ENCODE measurements around the gene CDKL4. TPM values are rescaled to one million over a fixed set of nuclear protein-coding genes. Genes with fewer than 3 reads are reported as not detected.

The CDKL4 gene
- total RNA-seq, 2 experiments from 2014 or later = 0.75 TPM; not detected in 1

GRCh38 chr2:39283561-39283960 lies 39.8 kb upstream of the CDKL4 start:
- Mint-ChIP-seq H3K27ac (no peak overlapping the region), H3K4me3 (no peak overlapping the region), H3K27me3 (no peaks in the 10 kb centered on the region), H3K9me3 (no peaks in the 10 kb centered on the region), H3K4me1 (ENCODE audit: low read depth) (no peaks in the 10 kb centered on the region), H3K36me3 (ENCODE audit: low read depth) (peaks cover 58% of the 10 kb centered on the region)
- TF ChIP-seq CTCF (IDR thresholded peaks at IDR 0.05) = no peak
- CTCF ChIA-PET = no interaction called here
- intact Hi-C loops (cut with DNase I, micrococcal nuclease) = no loop called here
- POLR2A ChIA-PET = no interaction called here
- H3K9me3 ChIP-seq (ENCODE audit: control insufficient read depth in 1 of 2, insufficient read depth in 1 of 2, low read length in 2 of 2) = no peaks in the 10 kb centered on the region
- peaks cover 28% of the 10 kb centered on the region for H3K36me3 ChIP-seq (ENCODE audit: insufficient read depth, low read length)
- H3K27me3 ChIP-seq (ENCODE audit: control insufficient read depth in 1 of 2, insufficient read depth in 2 of 2, low read length in 2 of 2) = no peaks in the 10 kb centered on the region
- H3K27ac ChIP-seq (ENCODE audit: low read depth in 1 of 2, low read length in 2 of 2) = no peak overlapping the region
- no peak for ATAC-seq (ENCODE audit: poor library complexity)
- no peaks in the 10 kb centered on the region for H3K4me1 ChIP-seq (ENCODE audit: insufficient read depth, low read length)
- no peak overlapping the region for H3K4me3 ChIP-seq (ENCODE audit: low read length)
- no peak for DNase-seq

- no peak for DNase-seq
- intact Hi-C loops (cut with DNase I, micrococcal nuclease) = no loop called here
- Mint-ChIP-seq H3K4me3 (no peak overlapping the region), H3K27me3 (no peaks in the 10 kb centered on the region), H3K9me3 (no peaks in the 10 kb centered on the region), H3K4me1 (ENCODE audit: low read depth) (no peaks in the 10 kb centered on the region), H3K36me3 (ENCODE audit: low read depth) (peaks cover 53% of the 10 kb centered on the region), H3K27ac (no peak overlapping the region)
- Histone ChIP-seq H3K27me3 (ENCODE audit: control insufficient read depth in 1 of 2, insufficient read depth in 2 of 2, low read length in 2 of 2) (no peaks in the 10 kb centered on the region), H3K4me3 (ENCODE audit: low read length) (no peak overlapping the region), H3K9me3 (ENCODE audit: control insufficient read depth in 1 of 2, insufficient read depth in 1 of 2, low read length in 2 of 2) (no peaks in the 10 kb centered on the region), H3K27ac (ENCODE audit: low read depth in 1 of 2, low read length in 2 of 2) (no peak overlapping the region), H3K36me3 (ENCODE audit: insufficient read depth, low read length) (peaks cover 21% of the 10 kb centered on the region), H3K4me1 (ENCODE audit: insufficient read depth, low read length) (no peaks in the 10 kb centered on the region)
- no peak for TF ChIP-seq CTCF (IDR thresholded peaks at IDR 0.05)
- ATAC-seq (ENCODE audit: poor library complexity) = no peak
- ChIA-PET CTCF (no interaction called here), POLR2A (no interaction called here)
These were observed 37.6 kb upstream of the CDKL4 start for GRCh38 chr2:39281391-39281790.

GRCh38 chr2:39275016-39275415 lies 31.2 kb upstream of the CDKL4 start:
- Mint-ChIP-seq H3K4me3 (no peak overlapping the region), H3K27ac (no peak overlapping the region), H3K27me3 (no peaks in the 10 kb centered on the region), H3K9me3 (no peaks in the 10 kb centered on the region), H3K36me3 (ENCODE audit: low read depth) (peaks cover 58% of the 10 kb centered on the region), H3K4me1 (ENCODE audit: low read depth) (no peaks in the 10 kb centered on the region)
- ChIA-PET POLR2A (no interaction called here), CTCF (no interaction called here)
- Histone ChIP-seq H3K4me1 (ENCODE audit: insufficient read depth, low read length) (no peaks in the 10 kb centered on the region), H3K27ac (ENCODE audit: low read depth in 1 of 2, low read length in 2 of 2) (no peak overlapping the region), H3K27me3 (ENCODE audit: control insufficient read depth in 1 of 2, insufficient read depth in 2 of 2, low read length in 2 of 2) (no peaks in the 10 kb centered on the region), H3K36me3 (ENCODE audit: insufficient read depth, low read length) (peaks cover 17% of the 10 kb centered on the region), H3K9me3 (ENCODE audit: control insufficient read depth in 1 of 2, insufficient read depth in 1 of 2, low read length in 2 of 2) (no peaks in the 10 kb centered on the region), H3K4me3 (ENCODE audit: low read length) (no peak overlapping the region)
- ATAC-seq (ENCODE audit: poor library complexity) = no peak
- DNase-seq = no peak
- no peak for TF ChIP-seq CTCF (IDR thresholded peaks at IDR 0.05)
- intact Hi-C loops (cut with DNase I, micrococcal nuclease) = no loop called here
